IMR-90 (cell line): Measurements from ENCODE around the gene MAOA. TPM values are rescaled to one million over a fixed set of nuclear protein-coding genes. Genes with fewer than 3 reads are reported as not detected.

Experiments
- ATAC-seq: fragments of 200-7000 bp; cut with Tn5 transposase; 2 replicates; pipeline ENCODE4 v1.9.1; 2020; ENCODE audit warnings: low read depth, mild to moderate bottlenecking, moderate library complexity
- BruUV-seq: library from RNA; stranded (reverse); fragments of 400-500 nt; replicated peaks from 2 replicates; lab custom pipeline; 2021; lab: Mats Ljungman, UMichigan
- CTCF ChIA-PET: fragments of 300-600 bp; formaldehyde crosslinking; extraction: SDS; loops from one replicate; lab custom pipeline; 2021; ENCODE audit warnings: antibody characterized with exemption; lab: Yijun Ruan, JAX
- POLR2A ChIA-PET: fragments of 300-600 bp; sonication (Branson Sonifier 250); formaldehyde crosslinking; loops from one replicate; lab custom pipeline; 2022; ENCODE audit warnings: antibody characterized with exemption; ENCODE audit not compliant: unreplicated experiment; lab: Charles Lee
- DNase-seq: peaks from one replicate; pipeline ENCODE4 v3.0.0; 2013
- H2AFZ ChIP-seq: replicated peaks from 2 replicates; pipeline ENCODE3; 2013; ENCODE audit warnings: low read length, mild to moderate bottlenecking; ENCODE audit not compliant: poor library complexity
- H2AK5ac ChIP-seq: 2 replicates; pipeline ENCODE4 v1.6.1; 2013; ENCODE audit warnings: low read depth, low read length, inconsistent platforms
- H2AK9ac ChIP-seq: replicated peaks from 2 replicates; pipeline ENCODE3; 2013; ENCODE audit warnings: mild to moderate bottlenecking, low read depth, low read length, moderate library complexity; ENCODE audit not compliant: poor library complexity
- H2BK120ac ChIP-seq: 2 replicates; pipeline ENCODE4 v1.6.1; 2013; ENCODE audit warnings: low read depth, low read length, inconsistent platforms
- H2BK15ac ChIP-seq: 3 replicates; pipeline ENCODE4 v1.6.1; 2013; ENCODE audit warnings: low read depth, low read length, inconsistent platforms
- H2BK20ac ChIP-seq: 2 replicates; pipeline ENCODE4 v1.6.1; 2013; ENCODE audit warnings: low read depth, mild to moderate bottlenecking, inconsistent platforms, low read length, moderate library complexity
- H2BK5ac ChIP-seq: 2 replicates; pipeline ENCODE4 v1.6.1; 2013; ENCODE audit warnings: mild to moderate bottlenecking, low read depth, low read length, inconsistent platforms; ENCODE audit not compliant: poor library complexity, severe bottlenecking
- H3K14ac ChIP-seq: replicated peaks from 2 replicates; pipeline ENCODE4 v1.6.1; 2013; ENCODE audit warnings: low read depth, low read length, inconsistent platforms
- H3K18ac ChIP-seq: 2 replicates; pipeline ENCODE4 v1.6.1; 2013; ENCODE audit warnings: low read depth, low read length, control low read depth
- H3K23ac ChIP-seq: 2 replicates; pipeline ENCODE4 v1.6.1; 2013; ENCODE audit warnings: low read depth, low read length, inconsistent platforms
- H3K27ac ChIP-seq: 2 replicates; pipeline ENCODE4 v1.5.1; 2013; ENCODE audit warnings: mild to moderate bottlenecking, control low read depth, low read length; ENCODE audit not compliant: insufficient read depth
- H3K27me3 ChIP-seq: 2 replicates; pipeline ENCODE4 v1.6.1; 2013; ENCODE audit warnings: low read length; ENCODE audit not compliant: control insufficient read depth, insufficient read depth
- H3K36me3 ChIP-seq: 2 replicates; pipeline ENCODE4 v1.6.1; 2013; ENCODE audit warnings: low read length, mixed read lengths; ENCODE audit not compliant: control insufficient read depth, insufficient read depth
- H3K4ac ChIP-seq: 2 replicates; pipeline ENCODE4 v1.6.1; 2013; ENCODE audit warnings: low read depth, low read length, inconsistent platforms
- H3K4me1 ChIP-seq: 2 replicates; pipeline ENCODE4 v1.6.1; 2013; ENCODE audit warnings: low read length, mixed read lengths; ENCODE audit not compliant: control insufficient read depth, insufficient read depth
- H3K4me2 ChIP-seq: 2 replicates; pipeline ENCODE4 v1.6.1; 2013; ENCODE audit warnings: low read depth, mild to moderate bottlenecking, control low read depth, low read length, moderate library complexity
- H3K4me3 ChIP-seq: 2 replicates; pipeline ENCODE4 v1.5.1; 2013; ENCODE audit warnings: low read depth, mild to moderate bottlenecking, control low read depth, low read length, moderate library complexity; ENCODE audit not compliant: insufficient read depth
- H3K56ac ChIP-seq: 2 replicates; pipeline ENCODE4 v1.6.1; 2013; ENCODE audit warnings: low read length, inconsistent platforms; ENCODE audit not compliant: insufficient read depth; ENCODE audit errors: extremely low read depth
- H3K79me1 ChIP-seq, 2 experiments: 2 replicates each; pipeline ENCODE4 v1.6.1; 2013; ENCODE audit warnings: low read length in 2 of 2, inconsistent platforms in 1 of 2, low read depth in 1 of 2
- H3K9ac ChIP-seq: 2 replicates; pipeline ENCODE4 v1.6.1; 2013; ENCODE audit warnings: low read depth, low read length, control low read depth
- H3K9me1 ChIP-seq: 2 replicates; pipeline ENCODE4 v1.6.1; 2013; ENCODE audit warnings: low read length, inconsistent platforms; ENCODE audit not compliant: insufficient read depth
- H3K9me3 ChIP-seq: 2 replicates; pipeline ENCODE4 v1.6.1; 2013; ENCODE audit warnings: low read length; ENCODE audit not compliant: control insufficient read depth, insufficient read depth
- H4K20me1 ChIP-seq: 2 replicates; pipeline ENCODE4 v1.6.1; 2013; ENCODE audit warnings: low read length, inconsistent platforms; ENCODE audit not compliant: insufficient read depth
- H4K5ac ChIP-seq: 2 replicates; pipeline ENCODE4 v1.6.1; 2013; ENCODE audit warnings: mild to moderate bottlenecking, low read depth, low read length, control low read depth
- H4K8ac ChIP-seq, 2 experiments: 2 replicates each; pipeline ENCODE4 v1.6.1; 2013; ENCODE audit warnings: low read depth in 2 of 2, low read length in 2 of 2, control low read depth in 1 of 2, inconsistent platforms in 1 of 2
- H4K91ac ChIP-seq: 2 replicates; pipeline ENCODE4 v1.6.1; 2013; ENCODE audit warnings: low read depth, low read length, inconsistent platforms; ENCODE audit not compliant: insufficient read depth
- RAD21 ChIP-seq: IDR thresholded peaks from 2 replicates; pipeline ENCODE4 v1.6.1; 2012; ENCODE audit warnings: low read length, improper control_type of control experiment
- WGBS, 2 experiments: methylation state at CpG; one replicate each; pipeline versions ENCODE4 v1.1.5 to v1.1.7; 2013; ENCODE audit warnings: missing lambda C conversion rate in 2 of 2; ENCODE audit not compliant: insufficient read length in 1 of 2; ENCODE audit errors: extremely low coverage in 2 of 2; 5-methylcytosine and 5-hydroxymethylcytosine counted together
- dilution Hi-C: fragments of 300-500 bp; cut with HindIII; formaldehyde crosslinking; loops from one replicate; pipeline ENCODE4 v1.14.3; 2018; ENCODE audit warnings: low sequenced_read_pairs; ENCODE audit not compliant: unreplicated experiment
- in situ Hi-C: fragments of 300-500 bp; cut with MboI; formaldehyde crosslinking; loops from 3 replicates; pipeline ENCODE4 v1.14.3; 2019; ENCODE audit warnings: low sequenced_read_pairs, inconsistent platforms, mixed read lengths
- intact Hi-C: fragments of 100-400 bp; cut with micrococcal nuclease; formaldehyde crosslinking; loops from 2 replicates; pipeline ENCODE4 v1.10.0; 2022
- polyA plus RNA-seq, 3 experiments: library from polyadenylated mRNA; depleted of rRNA; stranded (reverse); fragments of >200 nt; gene quantifications; 2 replicates each; pipeline ENCODE4 v1.2.3, GENCODE V29; 2012; ENCODE audit warnings: low replicate concordance in 1 of 3
- total RNA-seq: library from RNA; depleted of rRNA; stranded (reverse); fragments of >200 nt; gene quantifications from 2 replicates; pipeline ENCODE4 v1.2.3, GENCODE V29; 2012
- TF ChIP-seq, protein P1 (sequence below): fragments of 150-350 bp; IDR thresholded peaks from 2 replicates; pipeline ENCODE4 v1.6.1; 2016; ENCODE audit warnings: low read depth, mild to moderate bottlenecking, low read length, moderate library complexity, borderline replicate concordance

The MAOA gene
- total and polyA plus RNA-seq, 2 of the 4 experiments (the other 2 are of a cell fraction), result 0.14 to 0.36 TPM

GRCh38 chrX:43693602-43694406 lies 37.7 kb downstream of the MAOA start:
- BruUV-seq, result no TSS peak
- no peak overlapping the region for H4K91ac ChIP-seq
- H2BK5ac ChIP-seq, result no peak overlapping the region
- in situ Hi-C loops (no loop called here), dilution Hi-C loops (no loop called here), intact Hi-C loops (no loop called here)
- H3K9me3 ChIP-seq, result no peaks in the 10 kb centered on the region
- ATAC-seq (no peak), DNase-seq (no peak)
- no peak overlapping the region for H3K18ac ChIP-seq
- CTCF ChIA-PET, result no interaction called here
- no peak overlapping the region for H2BK120ac ChIP-seq
- H2BK15ac ChIP-seq, result no peak overlapping the region
- H2AK5ac ChIP-seq, result no peak overlapping the region
- no CpG with 5 or more reads among the region's 3 CpGs for WGBS, 2 experiments
- POLR2A ChIA-PET, result no interaction called here
- H3K4me1 ChIP-seq, result no peaks in the 10 kb centered on the region
- no peaks in the 10 kb centered on the region for H3K27me3 ChIP-seq
- no peak overlapping the region for H4K8ac ChIP-seq
- H3K9me1 ChIP-seq, result no peaks in the 10 kb centered on the region
- no peak overlapping the region for H3K14ac ChIP-seq
- no peak overlapping the region for H3K56ac ChIP-seq
- H4K5ac ChIP-seq, result no peak overlapping the region
- no peak overlapping the region for H2BK20ac ChIP-seq
- no peak overlapping the region for H3K23ac ChIP-seq
- H3K79me1 ChIP-seq, result no peaks in the 10 kb centered on the region
- no peak overlapping the region for H3K4me2 ChIP-seq
- H3K9ac ChIP-seq, result no peak overlapping the region
- no peak overlapping the region for H3K4ac ChIP-seq
- H2AFZ ChIP-seq, result no peak overlapping the region
- H4K20me1 ChIP-seq, result no peaks in the 10 kb centered on the region
- H2AK9ac ChIP-seq, result no peak overlapping the region
- H3K36me3 ChIP-seq, result no peaks in the 10 kb centered on the region
- no peak overlapping the region for H3K4me3 ChIP-seq
- TF ChIP-seq, protein P1, sequence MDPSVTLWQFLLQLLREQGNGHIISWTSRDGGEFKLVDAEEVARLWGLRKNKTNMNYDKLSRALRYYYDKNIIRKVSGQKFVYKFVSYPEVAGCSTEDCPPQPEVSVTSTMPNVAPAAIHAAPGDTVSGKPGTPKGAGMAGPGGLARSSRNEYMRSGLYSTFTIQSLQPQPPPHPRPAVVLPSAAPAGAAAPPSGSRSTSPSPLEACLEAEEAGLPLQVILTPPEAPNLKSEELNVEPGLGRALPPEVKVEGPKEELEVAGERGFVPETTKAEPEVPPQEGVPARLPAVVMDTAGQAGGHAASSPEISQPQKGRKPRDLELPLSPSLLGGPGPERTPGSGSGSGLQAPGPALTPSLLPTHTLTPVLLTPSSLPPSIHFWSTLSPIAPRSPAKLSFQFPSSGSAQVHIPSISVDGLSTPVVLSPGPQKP, result no peak
- TF ChIP-seq RAD21, result no peak
- H3K27ac ChIP-seq, result no peak overlapping the region
